GM23338 (cell line): Measurements from ENCODE around the gene UBE2G2. TPM values are rescaled to one million over a fixed set of nuclear protein-coding genes. Genes with fewer than 3 reads are reported as not detected.

Experiments used
- ATAC-seq: fragments of 200-7000 bp; cut with Tn5 transposase; 3 replicates; pipeline ENCODE4 v1.9.1; 2020
- DNase-seq: peaks from one replicate; pipeline ENCODE4 v3.0.0-alpha.2; 2015; ENCODE audit warnings: low spot score
- H2AFZ ChIP-seq: fragments of 200-600 bp; sonication (generic); 2 replicates; pipeline ENCODE4 v1.8.0; 2016; ENCODE audit warnings: antibody characterized with exemption, mild to moderate bottlenecking, moderate library complexity
- H3F3A ChIP-seq: fragments of 200-600 bp; sonication (generic); replicated peaks from 2 replicates; pipeline ENCODE4 v1.8.0; 2017; ENCODE audit warnings: antibody characterized with exemption, mixed run types, low read depth
- H3K27ac ChIP-seq: fragments of 200-600 bp; sonication (generic); 2 replicates; pipeline ENCODE4 v1.6.1; 2016; ENCODE audit warnings: low read depth
- H3K27me3 ChIP-seq: fragments of 200-600 bp; sonication (generic); 2 replicates; pipeline ENCODE4 v1.8.0; 2016; ENCODE audit warnings: mild to moderate bottlenecking, mixed run types, moderate library complexity; ENCODE audit not compliant: insufficient read depth
- H3K36me3 ChIP-seq: fragments of 200-600 bp; sonication (generic); 2 replicates; pipeline ENCODE4 v1.8.0; 2016; ENCODE audit warnings: mild to moderate bottlenecking; ENCODE audit not compliant: insufficient read depth
- H3K4me1 ChIP-seq: fragments of 200-600 bp; sonication (generic); 2 replicates; pipeline ENCODE4 v1.8.0; 2016; ENCODE audit warnings: mild to moderate bottlenecking, moderate library complexity; ENCODE audit not compliant: insufficient read depth
- H3K4me2 ChIP-seq: fragments of 200-600 bp; sonication (generic); 2 replicates; pipeline ENCODE4 v1.7.1; 2017; ENCODE audit warnings: mixed run types
- H3K4me3 ChIP-seq: fragments of 200-600 bp; sonication (generic); 2 replicates; pipeline ENCODE4 v1.6.1; 2016; ENCODE audit warnings: mixed run types
- H3K79me2 ChIP-seq: fragments of 200-600 bp; sonication (generic); replicated peaks from 2 replicates; pipeline ENCODE4 v1.8.0; 2017; ENCODE audit warnings: mild to moderate bottlenecking; ENCODE audit not compliant: insufficient read depth
- H3K9me2 ChIP-seq: fragments of 200-600 bp; sonication (generic); 2 replicates; pipeline ENCODE4 v1.8.0; 2017; ENCODE audit not compliant: insufficient read depth
- H4K20me1 ChIP-seq: fragments of 200-600 bp; sonication (generic); replicated peaks from 2 replicates; pipeline ENCODE4 v1.8.0; 2017; ENCODE audit warnings: mild to moderate bottlenecking; ENCODE audit not compliant: insufficient read depth
- H3K27ac Mint-ChIP-seq: 2 replicates; pipeline ENCODE4 v1.8.0; 2020; ENCODE audit warnings: inconsistent platforms, mild to moderate bottlenecking, moderate library complexity, mixed read lengths
- H3K27me3 Mint-ChIP-seq: 3 replicates; pipeline ENCODE4 v1.8.0; 2022; ENCODE audit warnings: low read depth, mild to moderate bottlenecking, moderate library complexity, mixed read lengths, inconsistent platforms; ENCODE audit not compliant: insufficient read depth, poor library complexity
- H3K36me3 Mint-ChIP-seq: 3 replicates; pipeline ENCODE4 v1.8.0; 2021; ENCODE audit warnings: low read depth, mild to moderate bottlenecking, inconsistent platforms, moderate library complexity, mixed read lengths
- H3K4me1 Mint-ChIP-seq: 3 replicates; pipeline ENCODE4 v1.8.0; 2020; ENCODE audit warnings: mild to moderate bottlenecking, inconsistent platforms, mixed read lengths
- H3K4me3 Mint-ChIP-seq: 3 replicates; pipeline ENCODE4 v1.8.0; 2021; ENCODE audit warnings: moderate library complexity, mild to moderate bottlenecking, inconsistent platforms, mixed read lengths
- H3K9me3 Mint-ChIP-seq: 3 replicates; pipeline ENCODE4 v1.8.0; 2020; ENCODE audit warnings: moderate library complexity, mild to moderate bottlenecking, inconsistent platforms, mixed read lengths
- CREB1 ChIP-seq: fragments of 250-450 bp; sonication (Bioruptor Pico); IDR thresholded peaks from 2 replicates; pipeline ENCODE4 v1.5.0; 2020; ENCODE audit warnings: low read depth, mild to moderate bottlenecking, moderate library complexity
- CTCF ChIP-seq, 2 experiments: fragments of 200-600 bp in 1 of 2; sonication (generic) in 1 of 2; conservative IDR thresholded peaks; 2 replicates each; pipeline versions ENCODE4 v1.5.1 to v1.6.1; 2016 to 2017; ENCODE audit warnings: antibody characterized with exemption in 2 of 2, low read depth in 2 of 2, mild to moderate bottlenecking in 2 of 2, moderate library complexity in 1 of 2
- ETS1 ChIP-seq: IDR thresholded peaks from 2 replicates; pipeline ENCODE4 v1.6.1; 2016; ENCODE audit warnings: antibody characterized with exemption
- EZH2 ChIP-seq: fragments of 200-600 bp; sonication (generic); IDR thresholded peaks from one replicate; pipeline ENCODE4 v1.8.0; 2017; ENCODE audit warnings: antibody characterized with exemption, mild to moderate bottlenecking, low read depth; ENCODE audit not compliant: unreplicated experiment
- EZH2phosphoT487 ChIP-seq: fragments of 200-600 bp; sonication (generic); IDR thresholded peaks from one replicate; pipeline ENCODE4 v1.8.1; 2018; ENCODE audit warnings: antibody characterized with exemption; ENCODE audit not compliant: unreplicated experiment
- JUNB ChIP-seq: IDR thresholded peaks from one replicate; pipeline ENCODE4 v1.6.1; 2016; ENCODE audit warnings: antibody characterized with exemption; ENCODE audit not compliant: unreplicated experiment
- NANOG ChIP-seq: IDR thresholded peaks from 2 replicates; pipeline ENCODE4 v1.6.1; 2016; ENCODE audit warnings: antibody characterized with exemption, borderline replicate concordance
- POLR2AphosphoS5 ChIP-seq: IDR thresholded peaks from 2 replicates; pipeline ENCODE4 v1.6.1; 2016; ENCODE audit warnings: antibody characterized with exemption, low read depth
- REST ChIP-seq: IDR thresholded peaks from one replicate; pipeline ENCODE4 v1.6.1; 2018; ENCODE audit warnings: antibody characterized with exemption; ENCODE audit not compliant: unreplicated experiment
- STAT1 ChIP-seq: IDR thresholded peaks from one replicate; pipeline ENCODE4 v1.6.1; 2016; ENCODE audit warnings: antibody characterized with exemption; ENCODE audit not compliant: unreplicated experiment
- ZNF114 ChIP-seq: fragments of 250-450 bp; sonication (Bioruptor Pico); IDR thresholded peaks from 2 replicates; pipeline ENCODE4 v1.5.0; 2020; ENCODE audit warnings: mild to moderate bottlenecking, moderate library complexity
- ZNF331 ChIP-seq: fragments of 250-450 bp; sonication (Bioruptor Pico); IDR thresholded peaks from 2 replicates; pipeline ENCODE4 v1.5.0; 2020; ENCODE audit warnings: low read depth, mild to moderate bottlenecking, moderate library complexity
- ZNF462 ChIP-seq: fragments of 250-450 bp; sonication (Bioruptor Pico); IDR thresholded peaks from 2 replicates; pipeline ENCODE4 v1.5.0; 2020; ENCODE audit warnings: mild to moderate bottlenecking, moderate library complexity
- polyA plus RNA-seq: library from polyadenylated mRNA; unstranded; fragments of >200 nt; fragmentation: Nextera tagmentation; extraction: Ambion mirVana; gene quantifications from 2 replicates; pipeline ENCODE4 v1.2.1, GENCODE V29; 2016
- total RNA-seq: library from RNA; depleted of rRNA; stranded (reverse); fragments of >200 nt; shearing (Covaris generic); gene quantifications from 2 replicates; pipeline ENCODE4 v1.2.3, GENCODE V29; 2014

The UBE2G2 gene
- total and polyA plus RNA-seq, 2 experiments from 2014 or later, result 66.4 to 100 TPM

GRCh38 chr21:44829507-44830092 lies 28.0 kb upstream of the UBE2G2 start:
- Mint-ChIP-seq H3K27ac (no peak overlapping the region), H3K4me3 (no peak overlapping the region), H3K36me3 (peaks cover 9% of the 10 kb centered on the region; the same call in 2 of the 3 replicates), H3K27me3 (peaks cover 4% of the 10 kb centered on the region), H3K4me1 (peaks cover 4% of the 10 kb centered on the region), H3K9me3 (peaks cover 43% of the 10 kb centered on the region)
- H3F3A ChIP-seq, result no peaks in the 10 kb centered on the region
- no peak for ATAC-seq
- no peak overlapping the region for H3K4me2 ChIP-seq
- no peaks in the 10 kb centered on the region for H3K79me2 ChIP-seq
- H2AFZ ChIP-seq, result no peak overlapping the region
- no peaks in the 10 kb centered on the region for H3K9me2 ChIP-seq
- H3K27me3 ChIP-seq, result no peaks in the 10 kb centered on the region
- H4K20me1 ChIP-seq, result no peaks in the 10 kb centered on the region
- H3K27ac ChIP-seq, result no peak overlapping the region
- H3K4me3 ChIP-seq, result no peak overlapping the region
- no peaks in the 10 kb centered on the region for H3K36me3 ChIP-seq
- H3K4me1 ChIP-seq, result no peaks in the 10 kb centered on the region
- TF ChIP-seq JUNB (no peak), CTCF (conservative IDR thresholded peaks at IDR 0.05; ENCODE audit: low read depth in 2 of 2) (no peak), POLR2AphosphoS5 (no peak), CREB1 (CRISPR knock-in tag) (no peak), ZNF331 (CRISPR knock-in tag) (no peak), EZH2phosphoT487 (no peak), ETS1 (no peak), REST (no peak), EZH2 (no peak), STAT1 (no peak), NANOG (no peak), ZNF462 (CRISPR knock-in tag) (no peak), ZNF114 (CRISPR knock-in tag) (no peak)
- no peak for DNase-seq
